Measurements from ENCODE around the gene NFKBIZ.

The NFKBIZ gene

DNA sequence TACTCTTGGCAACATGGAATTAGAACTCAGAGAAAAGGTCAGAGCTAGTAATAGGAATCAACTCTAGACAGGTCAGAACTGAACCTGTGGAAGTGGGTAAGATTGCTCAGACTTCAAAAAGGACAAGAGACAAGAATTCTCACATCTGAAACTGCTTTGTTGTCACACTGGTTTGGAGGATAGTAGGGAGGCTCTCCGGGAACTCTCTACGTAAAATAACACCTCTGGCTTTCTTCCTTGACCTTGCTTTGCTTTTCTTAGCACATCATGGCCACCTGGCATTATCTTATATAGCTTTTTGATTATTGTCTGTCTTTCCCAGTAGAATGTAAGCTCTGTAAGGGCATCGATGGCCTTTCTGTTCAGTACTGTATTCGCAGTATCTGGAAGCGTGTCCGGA, 13.2 kb upstream of the NFKBIZ start:
- no peak overlapping the region for H3K27ac ChIP-seq
- TF ChIP-seq ZFX (IDR thresholded peaks at IDR 0.05), result no peak
- TF ChIP-seq, protein P1, sequence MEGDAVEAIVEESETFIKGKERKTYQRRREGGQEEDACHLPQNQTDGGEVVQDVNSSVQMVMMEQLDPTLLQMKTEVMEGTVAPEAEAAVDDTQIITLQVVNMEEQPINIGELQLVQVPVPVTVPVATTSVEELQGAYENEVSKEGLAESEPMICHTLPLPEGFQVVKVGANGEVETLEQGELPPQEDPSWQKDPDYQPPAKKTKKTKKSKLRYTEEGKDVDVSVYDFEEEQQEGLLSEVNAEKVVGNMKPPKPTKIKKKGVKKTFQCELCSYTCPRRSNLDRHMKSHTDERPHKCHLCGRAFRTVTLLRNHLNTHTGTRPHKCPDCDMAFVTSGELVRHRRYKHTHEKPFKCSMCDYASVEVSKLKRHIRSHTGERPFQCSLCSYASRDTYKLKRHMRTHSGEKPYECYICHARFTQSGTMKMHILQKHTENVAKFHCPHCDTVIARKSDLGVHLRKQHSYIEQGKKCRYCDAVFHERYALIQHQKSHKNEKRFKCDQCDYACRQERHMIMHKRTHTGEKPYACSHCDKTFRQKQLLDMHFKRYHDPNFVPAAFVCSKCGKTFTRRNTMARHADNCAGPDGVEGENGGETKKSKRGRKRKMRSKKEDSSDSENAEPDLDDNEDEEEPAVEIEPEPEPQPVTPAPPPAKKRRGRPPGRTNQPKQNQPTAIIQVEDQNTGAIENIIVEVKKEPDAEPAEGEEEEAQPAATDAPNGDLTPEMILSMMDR (conservative IDR thresholded peaks at IDR 0.05), result no peak

GRCh38 chr3:101836652-101837598, 12.4 kb upstream of the NFKBIZ start:
- no peak for TF ChIP-seq ZFX (IDR thresholded peaks at IDR 0.05)
- TF ChIP-seq, protein P1 (conservative IDR thresholded peaks at IDR 0.05), result no peak
- H3K27ac ChIP-seq, result no peak overlapping the region

DNA sequence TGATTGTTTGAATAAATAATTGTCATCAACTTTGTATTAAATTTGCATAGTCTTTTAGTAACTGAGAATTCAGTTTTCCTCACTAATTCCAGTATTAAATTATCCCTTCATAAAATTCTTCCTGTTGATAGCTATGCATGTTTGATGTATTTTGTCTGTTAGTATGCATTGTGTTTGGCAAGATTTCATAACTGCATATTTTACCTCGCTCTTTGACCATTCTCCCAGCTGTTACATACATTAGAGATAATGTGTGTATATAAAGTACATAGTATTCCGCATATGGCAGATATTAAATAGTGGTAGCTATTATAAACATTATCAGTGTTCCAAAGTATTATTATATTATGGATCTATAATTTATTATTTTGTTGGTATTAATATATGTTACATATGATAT, 10.6 kb upstream of the NFKBIZ start:
- no peak overlapping the region for H3K27ac ChIP-seq
- TF ChIP-seq, protein P1 (conservative IDR thresholded peaks at IDR 0.05), result no peak
- TF ChIP-seq ZFX (IDR thresholded peaks at IDR 0.05), result no peak

- TF ChIP-seq ZFX (IDR thresholded peaks at IDR 0.05), result no peak
- TF ChIP-seq, protein P1 (conservative IDR thresholded peaks at IDR 0.05), result no peak
- H3K27ac ChIP-seq, result no peak overlapping the region
These were observed 9.2 kb upstream of the NFKBIZ start for GRCh38 chr3:101840066-101840465.

DNA sequence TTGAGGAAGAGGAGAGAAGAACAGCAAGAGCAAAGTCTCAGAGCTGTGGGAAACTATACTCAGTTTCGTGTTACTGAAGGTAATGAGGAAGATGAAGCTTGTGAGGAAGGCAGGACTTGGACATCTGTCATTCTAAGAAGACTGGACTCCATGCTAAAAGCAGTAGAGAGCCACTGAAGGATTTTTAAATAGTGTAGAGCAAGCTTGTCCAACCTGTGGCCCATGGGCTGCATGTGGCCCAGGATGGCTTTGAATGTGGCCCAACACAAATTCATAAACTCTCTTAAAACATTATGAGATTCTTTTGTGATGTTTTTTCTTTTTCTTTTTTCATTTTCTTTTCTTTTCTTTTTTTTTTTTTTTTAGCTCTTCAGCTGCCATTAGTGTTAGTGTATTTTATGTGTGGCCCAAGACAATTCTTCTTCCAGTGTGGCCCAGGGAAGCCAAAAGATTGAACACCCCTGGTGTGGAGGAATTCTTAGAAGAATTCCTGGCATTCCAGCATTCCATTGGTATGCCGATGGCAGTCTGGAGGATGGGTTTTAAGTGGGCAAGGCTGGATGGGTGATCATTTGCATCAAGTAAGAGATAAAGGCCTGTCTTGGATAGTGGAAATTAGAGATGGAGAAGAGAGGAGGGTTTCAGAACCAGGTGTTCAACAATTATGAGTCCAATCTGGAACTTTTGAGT, 6.9 kb upstream of the NFKBIZ start:
- no peak for TF ChIP-seq ZFX (IDR thresholded peaks at IDR 0.05)
- TF ChIP-seq, protein P1 (conservative IDR thresholded peaks at IDR 0.05), result no peak
- no peak overlapping the region for H3K27ac ChIP-seq

- TF ChIP-seq, protein P1 (conservative IDR thresholded peaks at IDR 0.05), result no peak
- no peak for TF ChIP-seq ZFX (IDR thresholded peaks at IDR 0.05)
- H3K27ac ChIP-seq, result no peak overlapping the region
These were observed 6.4 kb upstream of the NFKBIZ start for GRCh38 chr3:101842935-101843330.

DNA sequence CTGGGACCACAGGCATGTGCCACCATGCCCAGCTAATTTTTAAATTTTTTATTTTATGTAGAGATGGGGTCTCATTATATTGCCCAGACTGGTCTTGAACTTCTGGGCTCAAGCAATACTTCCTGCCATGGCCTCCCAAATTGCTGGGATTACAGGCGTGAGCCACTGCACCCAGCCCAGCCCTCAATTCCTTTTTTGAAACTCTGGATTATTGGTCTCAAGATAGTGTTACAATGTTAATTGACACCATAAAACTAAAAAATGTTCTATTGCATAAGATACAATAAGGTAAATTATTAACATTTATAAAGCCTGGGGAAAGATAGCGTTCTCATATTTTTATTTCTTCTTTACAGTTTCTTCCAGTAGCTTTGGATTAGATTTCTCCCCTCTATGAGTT, 3.9 kb upstream of the NFKBIZ start:
- TF ChIP-seq, protein P1 (conservative IDR thresholded peaks at IDR 0.05), result no peak
- no peak for TF ChIP-seq ZFX (IDR thresholded peaks at IDR 0.05)
- no peak overlapping the region for H3K27ac ChIP-seq
